HG03469 (cell line): ENCODE data around the gene FADD.
"Not testable (repeated sequence)": the region's sequence is repeated elsewhere in the genome, so short reads cannot be mapped to it uniquely, and the experiment has no call there.

Source experiments
- ATAC-seq: cut with Tn5 transposase; IDR thresholded peaks from one replicate; pipeline ENCODE4 v1.9.1; 2021; ENCODE audit warnings: mild to moderate bottlenecking, moderate library complexity, moderate number of reproducible peaks; ENCODE audit not compliant: unreplicated experiment

Gene FADD

DNA sequence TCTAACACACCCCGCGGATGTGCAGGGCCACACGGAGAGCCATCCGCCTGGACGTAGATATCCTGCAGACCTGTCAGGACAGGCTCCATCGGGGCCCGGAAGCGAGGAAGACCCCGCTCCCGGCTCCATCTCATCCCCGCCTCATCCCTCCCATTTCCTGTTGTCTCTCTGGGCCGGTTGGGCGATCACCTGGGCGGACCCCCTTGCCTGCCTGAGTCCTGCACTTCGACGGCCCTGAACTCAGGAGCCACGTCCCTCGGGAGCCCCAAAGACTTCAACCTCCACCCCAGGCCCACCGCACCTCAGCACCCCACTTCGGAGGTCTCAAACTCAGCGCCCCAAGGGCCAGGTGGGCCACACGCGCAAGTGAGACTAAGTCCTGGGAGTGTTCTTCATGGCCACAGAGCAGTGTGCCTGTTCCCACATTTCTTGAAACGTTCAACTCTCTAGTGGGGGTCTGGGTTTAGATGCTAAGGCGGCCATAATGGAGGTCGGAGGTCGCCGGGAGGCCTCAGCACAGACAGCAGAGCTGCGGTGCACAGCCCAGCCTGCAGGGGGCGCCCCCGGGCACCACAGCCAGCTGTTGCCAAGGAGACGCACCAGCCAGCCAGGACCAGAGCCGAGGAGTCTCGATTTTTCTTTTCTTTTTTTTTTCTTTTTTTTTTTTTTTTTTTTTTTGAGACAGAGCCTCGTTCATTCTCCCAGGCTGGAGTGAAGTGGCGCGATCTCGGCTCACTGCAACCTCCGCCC is 26.0 kb upstream of the FADD start:
- ATAC-seq, result no peak

DNA sequence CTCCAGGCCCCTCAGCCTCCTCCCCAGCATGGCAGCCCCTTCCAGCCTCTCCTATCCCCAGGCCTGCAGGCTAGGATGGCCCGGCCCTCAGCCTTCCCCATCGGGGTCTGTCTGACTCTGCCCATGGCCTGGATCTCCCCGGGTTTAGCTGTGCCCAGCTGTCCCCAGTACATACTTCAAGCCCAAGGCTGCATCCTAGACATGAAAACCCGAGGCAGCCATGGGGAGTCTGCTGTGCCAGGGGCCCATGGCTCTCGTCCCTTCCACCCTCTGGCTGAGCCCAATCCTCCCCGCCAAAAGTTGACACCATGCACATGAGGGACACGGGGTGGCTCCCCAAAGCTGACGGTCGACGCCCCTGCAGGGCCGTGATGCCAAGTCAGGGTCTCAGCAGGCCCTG is 22.2 kb upstream of the FADD start:
- no peak for ATAC-seq

DNA sequence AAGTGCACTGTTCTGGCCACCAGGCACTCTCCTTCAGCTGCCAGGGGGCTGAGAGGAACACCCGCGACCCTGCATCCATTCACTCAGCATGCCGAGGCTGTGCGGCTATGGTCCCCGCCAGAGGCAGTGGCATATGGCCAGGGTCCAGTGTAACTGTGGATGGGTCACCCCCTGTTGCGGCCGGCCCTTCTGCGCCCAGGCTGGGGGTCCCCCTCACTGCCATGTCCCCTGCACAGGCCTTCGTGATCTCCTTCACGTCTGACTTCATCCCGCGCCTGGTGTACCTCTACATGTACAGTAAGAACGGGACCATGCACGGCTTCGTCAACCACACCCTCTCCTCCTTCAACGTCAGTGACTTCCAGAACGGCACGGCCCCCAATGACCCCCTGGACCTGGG is 20.8 kb upstream of the FADD start:
- no peak for ATAC-seq

DNA sequence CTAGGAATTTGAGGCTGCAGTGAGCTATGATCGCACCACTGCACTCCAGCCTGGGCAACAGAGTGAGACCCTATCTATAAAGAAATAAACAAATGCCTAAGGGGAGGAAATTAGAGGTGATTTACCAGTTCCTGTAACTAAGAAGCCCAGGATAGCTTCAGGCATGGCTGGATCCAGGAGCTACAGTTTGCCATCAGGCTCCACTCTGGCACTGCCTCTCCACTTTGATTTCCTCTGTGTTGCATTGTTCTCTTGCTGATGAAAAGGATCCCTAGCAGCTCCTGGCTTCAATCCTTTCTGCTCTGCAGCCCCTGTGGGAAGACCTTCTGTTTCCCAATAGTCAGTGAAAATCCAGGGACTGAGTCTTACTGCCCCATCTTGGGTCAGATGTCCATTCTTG is 20.1 kb upstream of the FADD start:
- ATAC-seq, result no peak

DNA sequence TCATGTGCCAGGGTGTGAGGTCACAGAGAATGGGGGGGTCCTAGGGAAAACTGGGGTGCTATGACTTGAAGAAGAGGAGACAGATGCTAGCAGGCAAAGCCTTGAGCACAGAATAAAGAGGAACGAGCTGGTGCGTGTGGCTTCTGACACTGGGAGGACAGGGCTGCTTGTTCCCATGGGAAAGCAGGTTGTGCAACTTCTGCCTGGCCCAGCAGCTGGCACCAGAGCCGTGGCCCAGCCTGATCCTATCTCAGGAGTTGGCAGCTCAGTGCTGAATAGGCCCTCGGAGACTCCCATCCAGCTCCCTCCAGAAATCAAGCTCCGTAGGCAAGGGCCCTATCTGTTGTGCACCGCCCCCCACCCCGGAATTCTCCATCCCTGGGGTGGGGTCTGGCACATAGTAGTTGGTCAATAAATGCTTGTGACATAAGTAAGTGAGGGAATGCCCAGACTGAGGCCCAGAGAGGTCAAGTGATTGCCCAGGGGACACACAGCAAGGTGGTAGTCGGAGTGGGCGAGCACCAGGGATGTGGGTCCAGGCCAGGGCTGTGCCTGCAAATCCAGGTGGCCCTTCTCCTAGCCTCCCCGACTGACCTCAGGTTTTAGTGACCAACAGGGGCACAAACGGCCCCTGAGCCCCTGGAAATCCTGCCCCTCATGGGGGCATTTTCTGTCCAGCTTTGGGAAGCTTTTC is 19.5 kb upstream of the FADD start:
- ATAC-seq, result no peak

DNA sequence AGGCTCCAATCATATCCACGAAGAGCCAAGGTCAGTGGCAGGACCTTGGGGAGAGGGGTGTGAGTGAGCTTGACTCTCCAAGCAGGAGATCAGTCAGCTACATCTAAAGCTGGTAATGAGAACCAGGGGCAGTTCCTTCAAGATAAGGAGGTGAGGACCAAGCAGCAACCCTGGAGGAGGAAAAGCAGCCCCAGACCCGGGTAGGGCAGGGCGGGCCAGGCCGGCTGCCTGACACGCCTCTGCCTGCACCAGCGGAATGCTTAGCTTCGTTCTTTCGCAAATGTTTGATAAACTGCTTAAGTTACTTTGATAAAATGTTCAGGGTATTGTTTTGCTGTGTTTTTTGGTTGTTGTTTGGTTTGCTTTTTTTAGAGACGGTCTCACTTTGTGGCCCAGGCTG is 18.7 kb upstream of the FADD start:
- no peak for ATAC-seq

DNA sequence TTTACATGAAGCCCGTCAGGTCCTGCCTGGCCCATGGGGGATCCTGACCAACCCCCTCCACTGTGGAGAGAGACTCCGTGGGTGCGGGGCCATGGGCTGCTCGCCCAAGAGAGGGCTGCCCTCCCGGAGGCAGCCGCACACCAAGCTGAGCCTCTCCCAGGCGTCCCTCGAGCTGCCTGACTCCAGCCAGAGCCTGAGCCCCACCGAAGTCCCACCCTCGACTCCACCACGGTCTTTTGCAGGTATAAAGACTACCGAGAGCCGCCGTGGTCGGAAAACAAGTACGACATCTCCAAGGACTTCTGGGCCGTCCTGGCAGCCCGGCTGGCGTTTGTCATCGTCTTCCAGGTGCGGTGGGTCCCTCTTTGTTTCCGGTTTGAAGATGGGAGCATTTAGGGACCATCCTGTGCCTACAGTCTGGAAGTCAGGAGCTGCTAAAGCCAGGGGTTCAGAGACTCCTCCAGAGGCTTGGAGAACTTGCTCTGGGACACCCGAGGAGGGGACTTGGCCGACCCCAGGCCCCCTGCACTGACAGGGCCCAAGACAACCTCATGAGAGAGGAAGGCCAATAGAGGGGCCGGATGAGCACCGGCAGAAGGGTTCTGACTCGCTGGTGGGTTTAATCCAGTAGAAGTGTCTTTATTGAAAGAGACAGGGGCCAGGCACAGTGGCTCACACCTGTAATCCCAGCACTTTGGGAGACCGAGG is 17.6 kb upstream of the FADD start:
- ATAC-seq, result no peak

DNA sequence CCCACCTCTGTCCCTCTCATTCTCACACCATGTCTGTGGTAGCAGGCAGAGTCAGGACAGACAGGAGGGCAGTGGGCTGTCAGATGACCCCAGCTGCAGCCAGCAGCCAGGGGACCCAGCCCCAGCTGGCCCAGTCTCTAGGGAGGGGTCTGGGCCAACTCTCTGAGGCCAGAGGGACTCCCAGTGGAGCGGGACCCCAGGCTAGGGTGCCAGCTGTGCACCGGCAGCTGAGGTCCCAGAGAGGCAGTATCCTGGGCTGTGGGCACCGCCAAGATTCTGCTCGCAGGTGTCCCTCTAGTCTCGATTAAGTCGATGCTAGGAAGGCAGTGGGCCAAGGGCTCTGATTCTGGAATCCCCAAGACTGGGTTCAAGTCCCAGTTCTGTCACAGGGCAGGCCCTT is 16.7 kb upstream of the FADD start:
- ATAC-seq, result no peak

DNA sequence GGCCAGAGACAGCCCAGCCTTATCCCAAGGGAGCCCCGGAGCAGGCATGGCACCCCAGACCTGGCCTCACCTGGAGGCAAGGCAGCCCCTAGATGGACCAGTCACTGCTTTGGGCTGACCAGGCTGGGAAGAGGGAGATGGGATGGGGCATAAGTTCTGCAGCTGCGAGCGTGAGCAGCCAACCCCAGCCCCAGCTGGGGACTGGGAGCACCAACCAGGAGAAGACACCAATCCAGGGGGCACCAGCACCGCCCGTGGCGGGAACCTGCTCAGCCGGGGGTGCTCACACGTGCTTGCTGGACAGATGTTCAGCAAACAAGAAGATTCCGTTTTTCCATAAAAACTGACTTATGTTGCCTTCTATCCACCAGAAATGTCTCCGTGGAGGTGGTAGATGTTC is 16.2 kb upstream of the FADD start:
- ATAC-seq, result no peak

DNA sequence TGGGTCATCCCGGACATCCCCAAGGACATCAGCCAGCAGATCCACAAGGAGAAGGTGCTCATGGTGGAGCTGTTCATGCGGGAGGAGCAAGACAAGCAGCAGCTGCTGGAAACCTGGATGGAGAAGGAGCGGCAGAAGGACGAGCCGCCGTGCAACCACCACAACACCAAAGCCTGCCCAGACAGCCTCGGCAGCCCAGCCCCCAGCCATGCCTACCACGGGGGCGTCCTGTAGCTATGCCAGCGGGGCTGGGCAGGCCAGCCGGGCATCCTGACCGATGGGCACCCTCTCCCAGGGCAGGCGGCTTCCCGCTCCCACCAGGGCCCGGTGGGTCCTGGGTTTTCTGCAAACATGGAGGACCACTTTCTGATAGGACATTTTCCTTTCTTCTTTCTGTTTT is 15.3 kb upstream of the FADD start:
- ATAC-seq, result no peak

DNA sequence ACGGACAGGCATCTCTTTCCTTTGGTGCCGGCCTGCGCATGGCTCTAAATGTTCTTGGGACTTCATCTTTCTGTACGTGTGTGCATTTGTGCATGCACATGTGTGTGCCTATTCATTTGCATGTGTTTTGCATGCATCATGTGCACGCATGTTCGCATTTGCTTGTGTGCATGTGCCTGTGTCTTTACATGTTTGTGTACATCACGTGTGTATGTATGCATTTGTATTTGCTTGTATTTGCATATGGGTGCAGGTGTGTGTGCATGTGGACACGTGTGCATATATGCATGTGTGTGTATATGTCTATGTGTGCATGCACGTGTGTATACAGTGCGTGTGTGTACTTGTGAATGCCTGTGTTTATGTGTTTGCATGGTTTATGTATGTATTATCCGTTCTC is 13.5 kb upstream of the FADD start:
- no peak for ATAC-seq

DNA sequence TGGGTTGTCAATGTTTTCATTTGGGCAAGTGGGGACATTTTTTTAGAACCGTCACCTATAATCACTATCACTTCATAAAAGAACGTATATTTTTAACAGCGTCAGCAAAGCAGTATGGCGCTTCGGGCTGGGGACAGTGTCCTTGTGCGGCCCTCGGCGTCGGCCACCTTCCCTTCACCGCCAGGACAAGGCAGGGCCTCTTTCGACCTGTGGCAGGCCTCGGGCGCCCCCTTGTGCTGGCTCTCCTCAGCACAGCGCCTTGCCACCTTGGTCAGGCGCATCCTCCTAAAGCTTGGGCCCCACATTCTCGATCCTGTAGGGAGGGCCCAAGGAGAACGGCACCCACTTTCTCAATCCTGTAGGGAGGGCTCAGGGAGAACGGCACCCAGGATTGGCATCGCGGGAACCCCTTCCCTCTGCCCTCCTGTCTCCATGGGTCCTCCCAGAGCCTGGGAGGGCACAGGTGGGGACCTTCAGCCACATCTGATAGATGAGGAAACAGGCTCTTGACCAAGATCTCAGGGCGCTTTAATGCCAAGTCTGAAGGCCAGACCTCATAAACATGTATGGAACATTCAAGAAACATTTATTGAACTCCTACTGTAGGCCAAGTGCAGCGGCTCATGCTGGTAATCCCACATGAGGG is 11.5 kb upstream of the FADD start:
- ATAC-seq, result no peak

DNA sequence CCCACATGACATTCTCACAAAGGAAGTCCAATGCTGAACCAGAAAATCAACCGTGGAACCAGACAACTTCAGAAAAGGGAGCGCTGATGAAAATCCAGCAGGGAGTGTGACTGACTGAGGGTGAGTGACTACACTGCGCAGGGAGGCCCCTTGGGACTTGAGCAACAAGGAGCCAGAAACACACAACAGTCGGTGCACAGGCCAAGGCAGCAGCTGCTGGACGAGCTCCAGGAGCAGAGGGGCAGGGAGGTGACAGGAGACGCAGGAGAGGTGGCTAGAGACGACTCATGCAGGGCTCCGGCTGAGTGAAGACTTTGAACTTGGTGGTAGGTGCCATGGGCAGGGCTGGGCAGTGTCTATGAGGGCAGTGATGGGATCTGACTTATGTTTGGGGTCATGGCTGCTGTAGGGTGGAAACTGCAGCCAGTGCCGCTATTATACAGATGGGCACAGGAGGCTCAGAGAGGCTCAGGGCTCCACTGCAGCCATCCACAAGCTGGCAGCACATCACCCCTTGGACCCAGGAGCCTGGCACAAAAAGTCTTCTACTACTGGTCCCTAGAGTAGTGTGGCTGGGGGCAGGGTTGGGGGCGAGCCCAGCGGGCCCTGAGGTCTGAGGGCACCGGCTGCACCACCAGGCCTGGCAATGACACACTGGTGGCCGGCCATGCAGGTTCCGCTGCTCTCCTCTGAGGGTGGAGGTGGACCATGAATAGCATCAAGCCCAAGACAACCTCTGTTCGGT is 10.3 kb upstream of the FADD start:
- ATAC-seq, result no peak

DNA sequence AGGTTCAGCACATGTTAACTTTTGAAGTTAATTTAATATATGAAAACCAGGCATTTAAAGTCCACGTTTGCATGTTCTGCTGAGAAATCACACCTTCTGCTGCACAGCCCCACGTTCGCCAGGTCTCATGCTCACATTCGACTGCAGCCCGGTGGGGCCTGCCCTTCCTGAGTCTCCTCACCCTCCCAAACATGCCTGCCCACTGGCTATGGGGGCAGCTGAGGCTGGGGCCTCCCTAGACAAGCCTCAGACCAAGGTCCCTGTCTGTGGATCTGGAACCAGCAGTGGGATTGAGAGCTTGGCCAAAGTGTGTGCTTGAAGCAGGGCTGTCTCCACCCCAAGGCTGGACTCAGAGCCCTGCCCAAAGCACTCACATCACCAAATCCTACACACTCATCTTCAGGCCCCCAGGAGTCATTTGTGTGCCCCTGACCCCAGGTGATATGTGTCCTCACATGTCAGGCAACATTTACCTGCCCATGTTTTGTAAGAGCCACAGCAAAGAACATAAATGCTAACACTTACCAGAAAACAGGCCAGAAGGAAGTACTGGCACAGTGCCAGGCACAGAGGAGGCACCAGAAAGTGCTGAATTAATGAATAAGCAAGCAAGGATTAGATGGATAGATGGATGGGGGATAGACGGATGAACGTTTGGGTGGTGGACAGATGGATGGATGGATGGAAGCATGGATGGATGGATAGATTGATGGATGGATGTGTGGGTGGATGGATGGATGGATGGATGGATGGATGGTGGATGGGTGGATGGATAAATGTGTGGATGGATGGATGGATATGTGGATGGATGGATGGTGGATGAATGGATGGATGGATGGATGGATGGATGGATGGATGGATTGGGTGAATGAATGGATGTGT is 9.4 kb upstream of the FADD start:
- ATAC-seq, result no peak

DNA sequence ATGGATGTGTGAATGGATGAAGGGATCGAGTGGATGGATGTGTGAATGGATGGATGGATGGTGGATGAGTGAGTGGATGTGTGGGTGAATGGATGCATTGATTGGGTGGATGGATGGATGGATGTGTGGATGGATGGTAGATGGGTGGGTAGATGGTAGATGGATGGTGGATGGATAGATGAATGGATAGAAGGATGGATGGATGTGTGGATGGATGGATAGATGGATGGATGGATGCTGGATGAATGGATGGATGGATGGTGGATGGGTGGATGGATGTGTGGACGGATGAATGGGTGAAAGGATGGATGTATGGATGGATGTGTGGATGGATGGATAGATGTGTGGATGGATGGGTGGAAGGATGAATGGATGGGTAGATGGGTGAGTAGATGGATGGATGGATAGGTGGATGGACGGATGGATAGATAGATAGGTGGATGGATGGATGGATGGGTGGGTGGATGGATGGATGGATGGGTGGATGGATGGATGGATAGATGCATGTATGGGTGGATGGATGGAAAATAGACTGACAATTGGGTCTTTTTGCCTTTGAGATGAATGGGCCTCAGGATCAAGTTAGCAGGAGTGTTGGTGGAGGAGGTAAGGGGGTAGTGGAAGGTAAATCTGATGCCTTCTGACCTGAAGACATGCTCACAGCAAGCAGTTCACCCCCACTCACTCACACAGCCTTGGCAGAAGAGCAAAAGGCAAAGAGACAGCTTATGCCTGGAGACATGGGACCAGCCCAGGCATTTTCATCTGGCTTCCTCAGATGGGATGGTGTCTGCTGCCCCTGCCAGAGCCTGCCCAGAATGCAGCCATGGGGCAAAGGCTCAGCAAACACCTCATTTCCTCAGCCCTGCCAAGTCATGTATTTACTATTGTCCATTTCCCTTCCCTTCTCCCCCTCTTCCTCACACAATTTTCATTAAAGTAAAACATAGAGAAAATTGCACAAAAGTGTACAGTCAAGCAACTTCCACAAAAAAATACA is 8.0 kb upstream of the FADD start:
- ATAC-seq, result no peak

DNA sequence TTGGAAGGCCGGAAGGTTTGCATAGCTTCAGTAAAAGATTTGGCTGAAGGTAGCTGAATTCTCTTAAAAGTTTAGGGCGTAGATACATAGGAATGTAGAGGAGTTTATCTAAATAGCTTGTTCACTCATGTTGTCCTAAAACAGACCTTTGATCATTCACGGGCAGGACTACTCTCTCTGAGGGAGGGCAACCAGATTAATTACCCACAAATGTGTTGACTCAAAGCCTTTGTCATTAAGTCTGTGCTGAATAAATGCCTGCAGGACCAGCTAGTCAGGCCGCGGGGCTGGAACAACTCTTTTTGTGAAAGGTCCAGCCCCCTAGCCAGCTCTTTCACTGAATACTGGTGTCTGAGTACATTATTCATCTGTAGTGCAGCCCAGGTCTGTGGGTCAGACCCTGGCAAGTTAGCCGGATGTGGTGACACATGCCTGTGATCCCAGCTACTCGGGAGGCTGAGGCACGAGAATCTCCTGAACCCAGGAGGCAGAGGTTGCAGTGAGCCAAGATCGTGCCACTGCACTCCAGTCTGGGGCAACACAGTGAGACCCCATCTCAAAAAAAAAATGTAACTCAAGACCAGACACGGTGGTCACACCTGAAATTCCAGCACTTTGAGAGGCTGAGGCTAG is 2.8 kb upstream of the FADD start:
- ATAC-seq, result no peak

DNA sequence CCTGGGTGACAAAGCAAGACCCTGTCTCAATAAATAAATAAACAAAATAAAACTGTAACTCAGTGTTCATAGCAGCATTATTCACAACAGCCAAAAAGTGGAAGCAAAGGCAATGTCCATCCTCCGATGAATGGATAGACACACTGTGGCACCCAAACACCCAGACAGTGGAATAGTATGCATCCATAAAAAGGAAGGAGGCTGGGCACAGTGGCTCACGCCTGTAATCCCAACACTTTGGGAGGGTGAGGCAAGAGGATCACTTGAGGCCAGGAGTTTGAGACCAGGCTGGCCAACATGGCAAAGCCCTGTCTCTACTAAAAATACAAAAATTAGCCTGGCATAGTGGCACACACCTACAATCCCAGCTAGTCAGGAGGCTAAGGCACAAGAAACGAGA is 2.0 kb upstream of the FADD start:
- ATAC-seq, result not testable (repeated sequence)
